Dermis blood vessel endothelial cell (primary cell): ENCODE measurements around the gene TMOD1. TPM values are rescaled to one million over a fixed set of nuclear protein-coding genes. Genes with fewer than 3 reads are reported as not detected.

Experiments
- DNase-seq: peaks from one replicate; pipeline ENCODE4 v3.0.0; 2010
- total RNA-seq: library from RNA; depleted of rRNA; stranded (reverse); fragments of >200 nt; gene quantifications from 2 replicates; pipeline ENCODE4 v1.2.3, GENCODE V29; 2014

TMOD1 gene
- total RNA-seq, 1 donor from 2014 or later: 3.7 TPM

GRCh38 chr9:97518166-97518908 is 16.9 kb downstream of the TMOD1 start:
- no peak for DNase-seq

- DNase-seq: peak; percentile 96
Measured at GRCh38 chr9:97518909-97519307, 17.4 kb downstream of the TMOD1 start.

GRCh38 chr9:97519441-97519970 is 18.0 kb downstream of the TMOD1 start:
- no peak for DNase-seq

- DNase-seq: no peak
Measured at GRCh38 chr9:97521576-97522333, 20.3 kb downstream of the TMOD1 start.

- no peak for DNase-seq
Measured at GRCh38 chr9:97524424-97524823, 23.0 kb downstream of the TMOD1 start.

GRCh38 chr9:97525451-97525850 is 24.0 kb downstream of the TMOD1 start:
- no peak for DNase-seq

- no peak for DNase-seq
Measured at GRCh38 chr9:97526895-97527575, 25.6 kb downstream of the TMOD1 start.

- DNase-seq: no peak
Measured at GRCh38 chr9:97527626-97528528, 26.4 kb downstream of the TMOD1 start.

- no peak for DNase-seq
Measured at GRCh38 chr9:97528529-97529230, 27.2 kb downstream of the TMOD1 start.

GRCh38 chr9:97529363-97530076 is 28.1 kb downstream of the TMOD1 start:
- no peak for DNase-seq

- no peak for DNase-seq
Measured at GRCh38 chr9:97531888-97532376, 30.5 kb downstream of the TMOD1 start.

- no peak for DNase-seq
Measured at GRCh38 chr9:97534185-97534584, 32.7 kb downstream of the TMOD1 start.

GRCh38 chr9:97534961-97535594 is 33.6 kb downstream of the TMOD1 start:
- no peak for DNase-seq

GRCh38 chr9:97535771-97536170 is 34.3 kb downstream of the TMOD1 start:
- DNase-seq: no peak

GRCh38 chr9:97536480-97536879 is 35.0 kb downstream of the TMOD1 start:
- DNase-seq: no peak

- DNase-seq: no peak
Measured at GRCh38 chr9:97543561-97543960, 42.1 kb downstream of the TMOD1 start.

- no peak for DNase-seq
Measured at GRCh38 chr9:97545486-97545885, 44.0 kb downstream of the TMOD1 start.

GRCh38 chr9:97547098-97547829 is 45.8 kb downstream of the TMOD1 start:
- peak; percentile 37 for DNase-seq

GRCh38 chr9:97548379-97548778 is 46.9 kb downstream of the TMOD1 start:
- DNase-seq: no peak
